ENCODE results near the gene TBX5.

The TBX5 gene

DNA sequence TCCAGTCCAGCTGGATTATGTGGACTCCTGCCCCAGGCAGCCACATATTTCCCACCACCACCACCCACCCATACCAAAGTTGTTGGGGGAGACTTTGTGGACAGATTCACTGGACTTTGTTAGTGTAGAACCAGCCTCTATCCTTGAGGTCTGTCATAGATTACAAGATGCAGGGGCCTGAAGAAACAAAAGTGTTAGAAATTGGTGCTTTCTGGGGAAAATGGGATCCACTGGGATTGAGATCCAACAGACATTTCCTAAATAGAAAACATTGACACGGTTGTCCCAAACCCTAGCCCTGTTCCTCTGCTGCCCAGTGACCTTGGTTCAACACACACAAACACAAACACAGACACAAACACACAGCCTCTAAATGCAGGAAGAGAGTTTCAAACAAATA is 36.6 kb upstream of the TBX5 start:
- Histone ChIP-seq H3K36me3 (ENCODE audit: control insufficient read depth, insufficient read depth, low read length) (no peaks in the 10 kb centered on the region), H3K27me3 (ENCODE audit: control insufficient read depth, insufficient read depth, low read length) (peaks cover 100% of the 10 kb centered on the region), H3K9ac (ENCODE audit: low read depth, low read length) (no peak overlapping the region), H3K9me3 (ENCODE audit: control insufficient read depth, insufficient read depth, low read length) (no peaks in the 10 kb centered on the region), H3K4me1 (ENCODE audit: control insufficient read depth, insufficient read depth, low read length) (peaks cover 2% of the 10 kb centered on the region), H3K4me3 (ENCODE audit: low read depth, low read length) (peak overlapping the region; percentile 28)

DNA sequence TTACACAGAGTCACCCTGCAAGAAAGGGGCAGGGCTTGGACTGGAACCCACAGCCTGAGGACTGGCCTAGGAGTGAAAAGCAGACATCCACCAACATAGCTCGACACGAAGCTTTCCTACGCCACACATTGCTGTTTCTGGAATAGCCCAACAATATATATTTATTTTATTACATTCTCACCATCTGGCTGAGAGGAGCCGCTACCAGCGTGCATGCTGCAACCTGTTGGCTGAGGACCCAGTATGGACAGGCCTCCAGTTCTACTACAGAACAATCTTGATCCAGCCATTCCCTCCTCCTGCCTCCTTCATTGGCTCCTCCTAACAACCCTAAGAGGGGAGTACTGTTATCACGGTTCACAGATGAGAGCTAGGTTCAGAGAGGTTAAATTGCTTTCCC is 35.6 kb upstream of the TBX5 start:
- H3K36me3 ChIP-seq (ENCODE audit: control insufficient read depth, insufficient read depth, low read length) = no peaks in the 10 kb centered on the region
- peak overlapping the region; percentile 28 for H3K4me3 ChIP-seq (ENCODE audit: low read depth, low read length)
- no peak overlapping the region for H3K9ac ChIP-seq (ENCODE audit: low read depth, low read length)
- peaks cover 2% of the 10 kb centered on the region for H3K9me3 ChIP-seq (ENCODE audit: control insufficient read depth, insufficient read depth, low read length)
- H3K4me1 ChIP-seq (ENCODE audit: control insufficient read depth, insufficient read depth, low read length) = peaks cover 2% of the 10 kb centered on the region
- peaks cover 100% of the 10 kb centered on the region for H3K27me3 ChIP-seq (ENCODE audit: control insufficient read depth, insufficient read depth, low read length)

- no peak overlapping the region for H3K9ac ChIP-seq (ENCODE audit: low read depth, low read length)
- H3K4me3 ChIP-seq (ENCODE audit: low read depth, low read length) = peak overlapping the region; percentile 27
- peaks cover 2% of the 10 kb centered on the region for H3K4me1 ChIP-seq (ENCODE audit: control insufficient read depth, insufficient read depth, low read length)
- peaks cover 5% of the 10 kb centered on the region for H3K9me3 ChIP-seq (ENCODE audit: control insufficient read depth, insufficient read depth, low read length)
- H3K36me3 ChIP-seq (ENCODE audit: control insufficient read depth, insufficient read depth, low read length) = no peaks in the 10 kb centered on the region
- H3K27me3 ChIP-seq (ENCODE audit: control insufficient read depth, insufficient read depth, low read length) = peaks cover 100% of the 10 kb centered on the region
Measured at GRCh38 chr12:114441039-114441383, 35.1 kb upstream of the TBX5 start.

DNA sequence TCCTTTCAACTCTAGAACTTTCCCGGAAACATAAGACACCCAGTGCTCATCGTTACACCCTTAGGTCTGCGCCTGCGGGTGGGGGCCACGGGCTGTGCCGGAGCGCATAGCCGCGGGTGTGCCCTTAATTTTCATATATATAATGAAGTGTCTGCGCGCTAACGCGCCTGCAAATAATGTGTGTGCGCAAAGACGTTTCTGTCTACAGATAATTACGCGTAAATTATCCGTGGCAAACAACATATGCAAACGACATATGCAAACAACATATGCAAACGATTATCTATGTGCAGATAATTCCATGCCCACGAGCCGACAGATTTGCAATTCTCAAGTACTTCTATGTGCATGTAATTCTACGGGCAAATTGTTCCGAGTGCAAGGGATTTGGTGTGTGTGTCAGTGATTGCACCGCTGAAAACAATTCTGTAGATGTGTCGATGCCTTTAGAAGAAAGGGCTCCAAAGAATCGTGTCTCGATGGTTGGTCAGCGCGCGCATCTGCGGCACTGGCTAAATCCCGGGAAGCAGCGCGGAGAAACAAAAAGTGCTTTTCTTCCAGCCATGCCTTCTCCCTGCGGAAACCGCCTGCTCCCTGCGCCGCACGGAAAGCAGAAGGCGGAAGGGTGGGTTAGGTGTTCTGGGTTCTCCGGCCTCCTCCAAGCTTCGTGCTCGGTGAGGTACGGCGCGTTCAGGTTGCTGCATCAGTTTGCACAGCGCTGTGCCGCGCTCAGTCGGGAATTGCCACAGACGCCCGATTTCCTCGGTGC is 34.5 kb upstream of the TBX5 start:
- peaks cover 2% of the 10 kb centered on the region for H3K4me1 ChIP-seq (ENCODE audit: control insufficient read depth, insufficient read depth, low read length)
- H3K9ac ChIP-seq (ENCODE audit: low read depth, low read length) = no peak overlapping the region
- peak overlapping the region; percentile 27 for H3K4me3 ChIP-seq (ENCODE audit: low read depth, low read length)
- H3K36me3 ChIP-seq (ENCODE audit: control insufficient read depth, insufficient read depth, low read length) = no peaks in the 10 kb centered on the region
- peaks cover 5% of the 10 kb centered on the region for H3K9me3 ChIP-seq (ENCODE audit: control insufficient read depth, insufficient read depth, low read length)
- H3K27me3 ChIP-seq (ENCODE audit: control insufficient read depth, insufficient read depth, low read length) = peaks cover 100% of the 10 kb centered on the region

DNA sequence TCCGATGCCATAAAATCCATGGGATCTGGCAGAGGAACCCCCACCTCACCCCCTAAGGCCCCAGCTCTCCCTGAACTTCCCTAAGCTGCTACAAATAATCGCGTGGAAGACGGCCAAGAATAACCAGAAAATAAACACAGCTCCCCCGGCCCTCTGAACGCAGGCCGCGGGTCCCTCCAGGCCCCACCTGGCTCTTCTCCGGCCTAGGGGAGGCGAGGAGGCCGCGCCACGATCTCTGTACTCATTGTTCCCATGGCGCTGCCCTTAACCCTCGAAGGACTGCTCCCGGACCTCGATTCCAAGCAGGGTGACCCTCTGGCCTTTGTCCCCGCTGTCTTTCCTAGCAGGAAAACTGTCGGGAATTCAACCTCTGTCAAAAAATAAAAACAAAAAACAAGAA is 33.9 kb upstream of the TBX5 start:
- Histone ChIP-seq H3K27me3 (ENCODE audit: control insufficient read depth, insufficient read depth, low read length) (peaks cover 100% of the 10 kb centered on the region), H3K9me3 (ENCODE audit: control insufficient read depth, insufficient read depth, low read length) (peaks cover 5% of the 10 kb centered on the region), H3K4me3 (ENCODE audit: low read depth, low read length) (no peak overlapping the region), H3K9ac (ENCODE audit: low read depth, low read length) (no peak overlapping the region), H3K36me3 (ENCODE audit: control insufficient read depth, insufficient read depth, low read length) (no peaks in the 10 kb centered on the region), H3K4me1 (ENCODE audit: control insufficient read depth, insufficient read depth, low read length) (no peaks in the 10 kb centered on the region)

- Histone ChIP-seq H3K4me3 (ENCODE audit: low read depth, low read length) (peak overlapping the region; percentile 30), H3K36me3 (ENCODE audit: control insufficient read depth, insufficient read depth, low read length) (no peaks in the 10 kb centered on the region), H3K27me3 (ENCODE audit: control insufficient read depth, insufficient read depth, low read length) (peaks cover 100% of the 10 kb centered on the region), H3K4me1 (ENCODE audit: control insufficient read depth, insufficient read depth, low read length) (no peaks in the 10 kb centered on the region), H3K9me3 (ENCODE audit: control insufficient read depth, insufficient read depth, low read length) (peaks cover 5% of the 10 kb centered on the region), H3K9ac (ENCODE audit: low read depth, low read length) (no peak overlapping the region)
Measured at GRCh38 chr12:114439261-114439683, 33.3 kb upstream of the TBX5 start.

- Histone ChIP-seq H3K9ac (ENCODE audit: low read depth, low read length) (no peak overlapping the region), H3K9me3 (ENCODE audit: control insufficient read depth, insufficient read depth, low read length) (peaks cover 5% of the 10 kb centered on the region), H3K4me1 (ENCODE audit: control insufficient read depth, insufficient read depth, low read length) (no peaks in the 10 kb centered on the region), H3K27me3 (ENCODE audit: control insufficient read depth, insufficient read depth, low read length) (peaks cover 98% of the 10 kb centered on the region), H3K36me3 (ENCODE audit: control insufficient read depth, insufficient read depth, low read length) (no peaks in the 10 kb centered on the region), H3K4me3 (ENCODE audit: low read depth, low read length) (peak overlapping the region; percentile 30)
Measured at GRCh38 chr12:114438635-114439256, 32.8 kb upstream of the TBX5 start.

GRCh38 chr12:114434341-114434740 is 28.4 kb upstream of the TBX5 start:
- H3K9ac ChIP-seq (ENCODE audit: low read depth, low read length) = no peak overlapping the region
- no peak overlapping the region for H3K4me3 ChIP-seq (ENCODE audit: low read depth, low read length)
- H3K4me1 ChIP-seq (ENCODE audit: control insufficient read depth, insufficient read depth, low read length) = no peaks in the 10 kb centered on the region
- H3K9me3 ChIP-seq (ENCODE audit: control insufficient read depth, insufficient read depth, low read length) = peaks cover 5% of the 10 kb centered on the region
- no peaks in the 10 kb centered on the region for H3K36me3 ChIP-seq (ENCODE audit: control insufficient read depth, insufficient read depth, low read length)
- peaks cover 87% of the 10 kb centered on the region for H3K27me3 ChIP-seq (ENCODE audit: control insufficient read depth, insufficient read depth, low read length)

DNA sequence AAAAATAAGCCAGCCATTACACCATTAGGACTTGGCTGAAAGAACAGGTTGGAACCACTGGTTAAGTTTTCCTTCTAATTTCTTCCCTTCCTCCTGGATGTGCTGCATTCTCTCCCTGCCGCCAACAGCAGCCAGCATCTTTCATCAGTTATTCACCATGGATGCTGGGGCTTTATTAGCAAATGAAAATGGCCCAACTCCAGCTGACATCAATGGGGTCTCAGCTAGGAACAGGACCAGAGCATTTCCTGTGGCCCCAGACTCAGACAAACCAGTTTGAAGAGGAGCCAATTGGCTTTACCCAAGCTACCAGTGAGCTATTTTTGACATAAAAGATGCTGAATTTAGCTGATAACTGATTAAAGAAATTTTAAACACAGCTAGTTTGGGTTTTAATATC is 26.0 kb upstream of the TBX5 start:
- Histone ChIP-seq H3K36me3 (ENCODE audit: control insufficient read depth, insufficient read depth, low read length) (no peaks in the 10 kb centered on the region), H3K9me3 (ENCODE audit: control insufficient read depth, insufficient read depth, low read length) (peaks cover 5% of the 10 kb centered on the region), H3K27me3 (ENCODE audit: control insufficient read depth, insufficient read depth, low read length) (peaks cover 82% of the 10 kb centered on the region), H3K4me1 (ENCODE audit: control insufficient read depth, insufficient read depth, low read length) (no peaks in the 10 kb centered on the region), H3K4me3 (ENCODE audit: low read depth, low read length) (no peak overlapping the region), H3K9ac (ENCODE audit: low read depth, low read length) (no peak overlapping the region)

GRCh38 chr12:114430306-114430705 is 24.4 kb upstream of the TBX5 start:
- Histone ChIP-seq H3K27me3 (ENCODE audit: control insufficient read depth, insufficient read depth, low read length) (peaks cover 82% of the 10 kb centered on the region), H3K4me3 (ENCODE audit: low read depth, low read length) (no peak overlapping the region), H3K4me1 (ENCODE audit: control insufficient read depth, insufficient read depth, low read length) (no peaks in the 10 kb centered on the region), H3K9ac (ENCODE audit: low read depth, low read length) (no peak overlapping the region), H3K36me3 (ENCODE audit: control insufficient read depth, insufficient read depth, low read length) (no peaks in the 10 kb centered on the region), H3K9me3 (ENCODE audit: control insufficient read depth, insufficient read depth, low read length) (no peaks in the 10 kb centered on the region)

- H3K9ac ChIP-seq (ENCODE audit: low read depth, low read length) = no peak overlapping the region
- H3K36me3 ChIP-seq (ENCODE audit: control insufficient read depth, insufficient read depth, low read length) = no peaks in the 10 kb centered on the region
- no peaks in the 10 kb centered on the region for H3K9me3 ChIP-seq (ENCODE audit: control insufficient read depth, insufficient read depth, low read length)
- H3K4me1 ChIP-seq (ENCODE audit: control insufficient read depth, insufficient read depth, low read length) = no peaks in the 10 kb centered on the region
- H3K4me3 ChIP-seq (ENCODE audit: low read depth, low read length) = no peak overlapping the region
- H3K27me3 ChIP-seq (ENCODE audit: control insufficient read depth, insufficient read depth, low read length) = peaks cover 73% of the 10 kb centered on the region
Measured at GRCh38 chr12:114425031-114425626, 19.2 kb upstream of the TBX5 start.

- Histone ChIP-seq H3K4me3 (ENCODE audit: low read depth, low read length) (no peak overlapping the region), H3K27me3 (ENCODE audit: control insufficient read depth, insufficient read depth, low read length) (peaks cover 84% of the 10 kb centered on the region), H3K4me1 (ENCODE audit: control insufficient read depth, insufficient read depth, low read length) (no peaks in the 10 kb centered on the region), H3K36me3 (ENCODE audit: control insufficient read depth, insufficient read depth, low read length) (no peaks in the 10 kb centered on the region), H3K9me3 (ENCODE audit: control insufficient read depth, insufficient read depth, low read length) (no peaks in the 10 kb centered on the region), H3K9ac (ENCODE audit: low read depth, low read length) (no peak overlapping the region)
Measured at GRCh38 chr12:114420944-114421335, 15.0 kb upstream of the TBX5 start.
